HL-60/S4 (cell line): ENCODE measurements around the gene CYTH1.

Source experiments
- in situ Hi-C: fragments of 300-500 bp; cut with MboI; formaldehyde crosslinking; loops from 2 replicates; pipeline ENCODE4 v1.14.3; 2022; ENCODE audit warnings: low sequenced_read_pairs

Gene CYTH1, protein sequence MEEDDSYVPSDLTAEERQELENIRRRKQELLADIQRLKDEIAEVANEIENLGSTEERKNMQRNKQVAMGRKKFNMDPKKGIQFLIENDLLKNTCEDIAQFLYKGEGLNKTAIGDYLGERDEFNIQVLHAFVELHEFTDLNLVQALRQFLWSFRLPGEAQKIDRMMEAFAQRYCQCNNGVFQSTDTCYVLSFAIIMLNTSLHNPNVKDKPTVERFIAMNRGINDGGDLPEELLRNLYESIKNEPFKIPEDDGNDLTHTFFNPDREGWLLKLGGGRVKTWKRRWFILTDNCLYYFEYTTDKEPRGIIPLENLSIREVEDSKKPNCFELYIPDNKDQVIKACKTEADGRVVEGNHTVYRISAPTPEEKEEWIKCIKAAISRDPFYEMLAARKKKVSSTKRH

DNA sequence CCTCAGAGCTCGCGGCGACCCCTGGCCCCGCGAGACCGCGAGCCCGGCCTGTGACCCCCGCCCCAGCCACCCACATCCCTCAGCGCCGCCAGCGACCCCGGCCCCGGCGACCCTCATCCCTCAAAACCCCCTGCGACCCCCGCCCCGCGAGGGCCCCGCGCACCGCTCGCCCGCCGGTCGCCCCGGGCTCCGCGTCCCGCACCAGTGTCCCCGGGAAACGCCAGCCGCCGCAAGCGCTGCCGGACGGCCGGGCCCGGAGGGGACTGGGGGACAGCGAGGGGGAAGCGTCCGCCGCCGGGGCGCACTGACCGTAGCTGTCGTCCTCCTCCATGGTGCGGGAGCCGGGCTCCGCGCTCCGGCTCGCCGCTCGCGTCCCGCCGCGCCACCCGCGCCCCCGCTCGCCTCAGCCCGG is at the start of gene CYTH1:
CYTH1 (minus strand) TSS at position 381 of the 412 bp plus-strand sequence; CDS start at position 331, 50 bp downstream.
- in situ Hi-C loops: no loop called here

DNA sequence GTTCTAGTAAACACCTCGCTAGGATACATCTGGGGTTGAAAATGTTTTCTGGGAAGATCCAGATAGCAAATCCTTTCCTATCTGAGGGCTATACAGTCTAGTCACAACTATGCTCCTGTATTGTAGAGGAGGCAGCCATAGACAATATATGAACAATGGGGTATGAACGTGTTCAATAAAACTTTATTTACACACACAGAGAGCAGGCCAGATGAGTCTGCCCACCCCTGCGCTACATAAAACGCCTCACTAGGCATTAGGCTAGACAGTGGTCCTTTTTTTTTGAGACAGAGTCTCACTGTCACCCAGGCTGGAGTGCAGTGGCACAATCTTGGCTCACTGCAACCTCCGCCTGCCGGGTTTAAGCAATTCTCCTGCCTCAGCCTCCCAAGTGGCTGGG is 47.4 kb upstream of the CYTH1 start:
- in situ Hi-C loops: no loop called here

DNA sequence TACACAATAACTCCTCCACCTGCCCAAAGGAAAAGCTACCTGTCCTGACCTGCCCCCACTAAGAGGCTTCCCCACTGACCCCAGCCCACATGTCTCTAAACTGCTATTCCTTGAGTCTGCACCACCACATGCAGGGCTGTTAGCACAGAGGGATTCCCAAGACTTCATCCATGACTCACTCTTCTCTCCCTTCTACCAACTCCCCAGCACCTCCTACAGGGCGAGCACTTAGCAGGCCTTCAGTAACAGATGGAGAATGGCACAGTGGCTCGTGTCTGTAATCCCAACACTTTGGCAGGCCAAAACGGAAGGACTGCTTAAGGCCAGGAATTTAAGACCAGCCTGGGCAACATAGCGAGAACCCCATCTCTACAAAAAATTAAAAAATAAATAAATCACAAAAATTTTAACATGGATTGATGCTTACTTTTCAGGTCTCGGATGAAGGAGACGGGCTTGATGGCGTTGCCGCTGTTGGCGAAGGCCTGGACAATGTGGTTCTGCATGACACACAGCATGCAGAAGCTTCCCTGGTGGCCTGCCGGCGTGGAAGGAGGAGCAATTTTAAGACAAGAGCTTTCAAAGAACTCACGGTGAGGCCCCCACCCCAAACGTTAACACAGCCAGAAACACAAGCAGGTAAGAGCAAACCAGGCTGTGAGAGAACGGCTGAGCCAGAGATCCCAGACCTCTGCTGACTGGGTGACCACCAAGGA is 46.6 kb upstream of the CYTH1 start:
- in situ Hi-C loops: no loop called here

DNA sequence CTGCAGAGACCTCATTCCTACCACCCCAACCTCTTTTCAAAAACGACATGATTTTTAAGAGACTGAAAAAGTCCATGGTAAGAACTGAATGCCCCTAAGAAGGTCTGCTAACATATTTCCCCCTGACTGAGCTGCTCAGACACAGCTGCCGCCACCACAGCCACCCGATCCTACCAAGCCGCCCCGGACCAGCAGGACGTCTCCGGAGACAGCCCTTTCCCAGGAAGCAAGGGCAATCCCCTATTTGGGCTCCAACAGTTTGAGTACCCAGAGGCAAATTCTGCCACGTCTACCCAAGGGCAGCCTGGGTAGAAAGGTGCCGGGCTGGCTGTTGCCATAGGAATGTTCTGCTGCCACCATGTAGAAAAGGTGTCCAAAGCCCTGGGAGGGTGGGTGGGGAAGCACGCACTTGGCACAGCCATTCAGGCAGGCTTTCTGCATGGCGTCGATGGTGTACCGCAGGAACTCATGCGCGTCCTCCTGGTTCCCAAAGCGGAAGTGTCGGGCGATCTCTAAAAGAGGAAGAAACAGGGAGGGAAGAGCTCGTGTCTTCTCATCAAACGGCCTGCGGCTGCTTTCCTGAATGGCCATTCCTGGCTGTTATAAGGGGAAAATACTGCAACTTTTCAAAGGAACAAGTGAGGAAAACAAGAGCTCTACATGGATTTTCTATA is 44.9 kb upstream of the CYTH1 start:
- in situ Hi-C loops: no loop called here

DNA sequence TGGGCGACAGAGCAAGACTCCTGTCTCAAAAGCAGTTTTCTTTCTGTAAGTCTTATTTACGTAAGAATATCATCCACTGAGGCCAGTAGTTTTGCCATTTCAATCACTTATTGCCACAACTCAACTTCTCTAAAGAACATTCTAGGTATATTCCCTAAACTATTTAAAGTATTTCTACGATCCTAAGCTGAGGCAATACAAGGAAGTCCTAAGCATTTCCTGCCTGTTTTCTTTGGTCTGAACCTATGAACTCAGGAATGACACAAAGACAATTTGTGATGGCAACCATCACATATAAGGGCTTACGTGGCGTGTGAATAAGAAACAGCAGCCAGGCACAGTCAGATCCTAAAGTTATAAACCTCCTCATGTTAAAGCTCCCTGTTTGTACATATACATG is 44.3 kb upstream of the CYTH1 start:
- in situ Hi-C loops: no loop called here

DNA sequence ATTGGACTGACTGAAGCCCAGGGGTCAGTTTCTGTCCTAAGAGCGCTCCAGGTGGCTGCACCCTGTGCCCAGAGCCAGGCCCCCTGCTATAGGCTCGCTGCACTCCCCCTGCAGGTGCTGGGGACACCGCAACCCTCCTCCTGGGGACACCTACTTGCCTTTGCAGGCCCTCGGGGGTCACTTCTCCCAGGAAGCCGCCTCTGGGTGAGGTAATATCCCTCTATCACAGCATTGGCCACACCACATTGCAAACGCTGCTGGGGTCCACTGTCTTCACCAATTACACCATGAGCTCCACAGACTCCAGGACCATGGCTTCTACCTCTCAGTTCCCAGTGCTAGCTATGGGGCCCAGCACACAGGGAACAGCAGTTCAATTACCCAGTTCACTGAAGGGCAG is 43.6 kb upstream of the CYTH1 start:
- in situ Hi-C loops: no loop called here

DNA sequence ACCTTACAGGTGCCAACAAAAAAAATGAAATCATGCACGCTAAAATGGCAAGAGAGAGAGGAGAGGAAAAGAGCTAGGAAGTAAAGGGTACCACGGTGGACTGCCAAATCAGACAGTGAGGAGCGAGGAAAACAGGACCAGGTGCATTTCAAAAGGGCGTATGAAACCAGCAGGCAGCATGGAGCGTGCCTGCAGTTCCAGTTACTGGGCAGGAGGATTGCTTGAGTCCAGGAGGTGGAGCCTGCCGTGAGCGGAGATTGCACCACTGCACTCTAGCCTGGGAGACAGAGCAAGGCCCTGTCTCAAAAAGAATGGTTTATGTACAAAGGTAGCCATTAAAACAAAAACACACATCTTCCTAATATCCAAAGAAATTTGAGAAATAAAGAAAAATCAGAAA is 42.2 kb upstream of the CYTH1 start:
- in situ Hi-C loops: no loop called here

DNA sequence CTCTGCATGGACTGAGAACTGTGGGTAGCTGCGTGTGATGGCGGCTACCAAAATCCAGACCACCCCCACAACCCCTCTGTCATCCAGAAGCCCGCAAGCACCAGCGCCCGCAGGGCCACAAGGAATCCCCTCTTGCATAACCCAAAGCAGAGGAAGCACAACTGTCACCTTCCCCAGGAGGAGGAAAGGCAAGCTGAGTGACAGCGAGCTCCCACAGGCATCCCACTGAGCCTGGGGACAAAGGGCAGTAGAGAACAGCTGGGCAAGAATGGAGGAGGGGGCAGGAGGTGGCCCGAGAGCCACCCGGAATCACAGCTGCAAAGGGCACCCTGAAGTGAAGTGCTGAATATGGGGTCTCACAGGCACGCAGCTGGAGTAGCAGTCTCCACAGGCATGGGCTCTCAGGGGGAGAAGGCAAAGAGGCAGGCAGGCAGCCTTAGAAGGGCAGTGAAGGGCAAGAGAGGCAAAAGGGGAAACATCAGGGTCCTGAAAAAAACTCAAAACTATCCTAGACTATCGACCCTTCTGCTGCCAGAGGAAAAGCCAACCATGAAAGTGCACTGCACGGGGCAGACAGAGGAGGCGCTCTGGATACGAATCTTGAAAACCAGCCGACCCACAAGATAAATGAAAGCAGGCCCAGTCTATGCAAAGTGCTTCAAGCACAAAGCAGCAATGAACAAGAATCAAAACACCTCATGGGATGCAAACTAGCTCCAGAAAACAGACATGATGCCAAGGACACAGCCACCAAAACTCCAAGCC is 41.4 kb upstream of the CYTH1 start:
- in situ Hi-C loops: no loop called here

DNA sequence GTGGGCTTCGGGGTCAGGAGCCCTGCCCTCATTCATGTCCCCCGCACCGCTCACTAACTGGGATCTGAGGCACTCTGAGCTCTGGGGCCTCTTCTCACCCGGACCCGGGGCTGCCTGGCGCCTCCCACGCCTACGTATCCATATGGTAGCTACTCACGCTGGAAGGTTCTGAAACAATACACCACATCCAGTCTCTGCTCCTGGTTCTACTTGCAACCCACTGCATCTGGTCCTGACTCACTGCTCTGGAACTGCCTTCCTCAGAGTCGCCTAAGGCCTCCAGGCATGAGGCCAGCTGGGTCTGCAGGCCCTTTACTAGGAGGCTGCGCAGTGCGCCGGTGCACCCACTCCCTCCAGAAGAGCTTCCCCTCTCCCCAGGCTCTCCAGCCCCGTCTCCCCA is 40.5 kb upstream of the CYTH1 start:
- in situ Hi-C loops: no loop called here

DNA sequence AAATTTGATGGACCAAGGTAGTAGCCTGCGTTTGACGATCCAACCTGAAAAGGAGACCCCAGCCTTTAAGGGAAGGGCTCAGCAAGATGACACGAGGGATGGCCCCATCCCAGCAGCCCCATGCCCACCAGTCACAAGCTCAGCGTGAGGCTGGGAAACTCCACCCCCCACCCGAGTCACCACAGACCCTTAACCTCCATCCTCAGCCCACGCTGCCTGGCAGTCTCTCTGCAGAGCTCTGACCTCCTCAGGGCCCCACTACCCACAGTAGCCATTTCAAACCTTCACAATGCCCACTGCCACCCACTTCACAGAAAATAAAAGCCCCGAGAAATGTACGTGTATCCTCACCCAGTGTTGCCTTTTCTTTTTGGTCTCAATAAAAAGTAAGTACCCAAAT is 39.9 kb upstream of the CYTH1 start:
- in situ Hi-C loops: no loop called here

DNA sequence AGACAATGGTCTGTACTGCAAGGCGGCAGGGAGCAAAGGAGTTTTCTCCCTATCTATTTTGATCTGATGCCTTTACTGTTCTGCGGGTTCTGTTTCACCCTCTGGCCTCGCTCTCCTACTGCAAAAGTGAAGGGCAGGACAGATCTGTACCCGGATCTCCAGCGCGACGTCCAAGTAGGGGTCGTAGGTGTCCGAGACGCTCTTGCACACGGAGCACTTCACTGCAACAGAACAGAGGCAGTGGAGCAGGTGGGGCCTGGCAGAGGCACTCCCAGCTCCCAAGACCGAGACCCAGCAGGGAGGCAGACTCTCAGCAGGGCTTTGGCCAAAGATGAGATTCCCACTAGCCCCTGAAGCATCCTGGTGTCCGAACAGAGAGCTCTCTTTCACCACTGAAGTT is 38.8 kb upstream of the CYTH1 start:
- in situ Hi-C loops: no loop called here

DNA sequence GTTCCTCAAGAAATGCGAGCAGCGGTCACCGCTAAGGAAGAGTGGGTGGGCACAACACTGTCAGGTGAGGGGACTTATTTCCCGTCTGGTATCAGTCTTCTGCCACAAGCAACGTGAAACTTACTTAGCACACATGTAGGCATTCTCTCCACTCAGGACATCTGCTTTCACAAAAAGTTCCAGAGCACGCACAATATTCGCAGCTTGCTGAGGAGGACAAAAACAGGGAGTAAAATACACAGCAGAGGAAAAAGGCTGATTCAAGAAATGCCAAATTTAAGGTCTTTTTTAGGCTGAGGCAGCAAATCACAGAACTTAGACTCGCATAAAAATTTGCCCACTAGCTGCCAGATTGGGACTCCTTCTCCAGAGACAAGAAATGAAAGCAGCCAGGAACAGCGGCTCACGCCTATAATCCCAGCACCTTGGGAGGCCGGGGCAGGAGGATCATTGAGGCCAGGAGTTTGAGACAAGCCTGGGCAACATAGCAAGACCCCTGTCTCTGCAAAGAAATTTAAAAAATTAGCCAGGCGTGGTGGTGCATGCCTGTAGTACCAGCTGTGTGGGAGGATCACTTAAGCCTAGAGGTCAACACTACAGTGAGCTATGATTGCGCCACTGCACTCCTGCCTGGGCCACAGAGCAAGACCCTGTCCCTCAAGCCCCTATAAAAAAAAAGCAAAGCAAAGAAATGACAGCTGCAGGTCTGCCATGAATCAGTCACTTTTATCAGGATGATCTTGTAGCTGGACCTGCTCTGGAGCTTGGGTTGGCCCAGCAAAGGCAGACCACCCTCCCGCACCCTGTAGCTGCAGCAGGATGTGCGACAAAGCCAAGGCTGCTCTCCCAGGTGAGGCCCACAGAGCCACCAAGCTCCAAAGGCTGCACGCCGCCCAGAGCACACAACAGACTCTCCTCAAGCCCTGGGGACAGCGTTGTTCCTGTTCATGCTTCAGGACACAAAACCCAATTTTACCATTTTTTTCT is 38.0 kb upstream of the CYTH1 start:
- in situ Hi-C loops: no loop called here

DNA sequence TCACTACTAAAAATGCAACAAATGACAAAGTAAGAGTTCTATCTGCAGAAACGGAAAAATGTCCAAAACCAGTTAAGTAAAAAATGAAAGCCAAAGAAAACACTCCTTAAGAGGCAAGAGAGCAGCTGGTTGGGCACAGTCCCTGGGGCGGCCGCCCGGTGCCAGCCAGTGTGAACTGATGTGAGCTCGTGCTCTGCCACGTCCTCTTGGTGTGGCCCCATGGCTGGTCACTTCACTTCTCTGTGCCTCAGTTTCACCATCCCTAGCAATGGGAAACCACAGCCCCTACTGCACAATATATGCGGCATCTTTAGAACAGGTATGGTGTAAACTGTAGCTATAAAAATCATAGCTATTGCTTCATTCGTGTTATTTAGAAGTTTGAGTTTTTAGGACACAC is 37.3 kb upstream of the CYTH1 start:
- in situ Hi-C loops: no loop called here

DNA sequence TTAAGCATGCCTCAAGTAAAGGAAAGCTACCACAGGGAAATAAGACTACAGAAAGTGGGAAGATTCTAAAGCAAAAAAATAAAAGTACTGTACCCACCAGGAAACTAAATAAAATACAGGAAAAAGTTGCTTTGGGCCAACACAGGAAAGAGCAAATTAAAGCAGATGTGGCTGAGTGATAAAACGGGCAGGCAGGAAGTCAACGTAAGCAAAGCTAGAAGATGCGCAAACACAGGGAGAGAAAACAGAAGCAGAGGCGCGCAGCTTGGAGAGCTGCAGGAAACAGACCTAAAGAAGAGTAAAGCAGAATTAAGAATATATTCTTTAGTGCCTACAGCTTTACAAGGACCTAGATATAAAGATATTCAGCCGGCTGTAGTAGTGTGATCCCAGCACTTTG is 36.9 kb upstream of the CYTH1 start:
- in situ Hi-C loops: no loop called here

DNA sequence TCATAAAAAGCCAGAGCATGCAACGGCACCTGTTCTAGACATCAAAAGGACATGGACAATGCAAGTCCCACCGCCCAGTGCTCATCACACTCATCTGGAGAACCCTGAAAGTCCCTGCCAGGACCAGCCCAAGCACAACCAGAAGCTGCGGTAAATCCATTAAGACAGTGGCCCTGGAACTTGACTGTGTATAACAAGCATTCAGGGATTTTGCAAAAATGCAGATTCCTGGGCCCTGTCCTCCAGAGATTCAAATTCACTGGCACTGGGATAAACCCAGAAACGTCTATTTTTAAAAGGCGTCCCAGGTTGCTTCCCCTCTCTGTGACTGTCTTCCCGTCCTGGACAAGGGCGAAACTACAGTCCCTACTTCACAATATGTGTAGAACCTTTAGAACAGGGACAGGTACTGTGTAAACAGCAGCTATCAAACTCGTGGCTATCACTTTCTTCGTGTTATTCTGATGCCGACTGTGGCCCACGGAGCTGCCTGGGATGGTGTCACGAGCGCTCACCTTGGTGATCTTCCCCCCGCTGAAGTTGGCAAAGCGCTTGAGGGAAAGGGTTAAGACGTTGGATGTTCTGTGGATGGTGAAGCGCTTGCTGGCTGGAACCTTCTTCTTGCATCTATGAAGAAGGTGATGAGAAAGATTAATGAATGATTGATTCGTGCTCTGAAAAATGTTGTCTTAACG is 36.2 kb upstream of the CYTH1 start:
- in situ Hi-C loops: no loop called here

DNA sequence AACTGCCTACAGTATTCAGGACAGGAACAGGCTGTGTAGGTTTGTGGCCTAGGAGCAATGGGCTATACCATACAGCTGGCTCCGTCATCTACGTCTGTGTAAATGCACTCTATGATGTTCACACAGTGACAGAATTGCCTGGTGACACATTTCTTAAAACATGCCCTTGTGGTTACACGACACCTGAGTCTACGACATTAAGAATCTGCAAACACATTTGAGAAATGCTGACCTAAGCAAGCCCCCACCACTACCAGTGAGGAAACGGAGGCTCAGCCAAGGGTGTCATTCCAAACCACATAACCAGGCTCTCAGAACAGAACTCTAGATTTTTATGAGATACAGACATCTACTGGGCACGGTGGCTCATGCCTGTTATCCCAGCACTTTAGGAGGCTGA is 35.0 kb upstream of the CYTH1 start:
- in situ Hi-C loops: no loop called here

DNA sequence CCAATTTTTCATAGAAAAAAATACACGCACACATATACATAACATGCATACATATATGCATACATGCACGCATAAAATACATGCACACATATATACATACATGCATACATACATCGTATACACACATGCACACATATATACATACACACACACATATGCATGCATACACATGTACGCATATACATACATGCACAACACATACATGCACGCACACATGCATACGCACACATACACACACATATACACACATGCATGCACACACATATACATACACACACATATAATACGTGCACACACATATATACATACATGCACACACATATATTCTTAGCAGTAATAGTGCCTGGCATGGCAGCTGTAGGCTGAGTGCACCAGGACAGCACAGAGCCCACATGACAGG is 33.6 kb upstream of the CYTH1 start:
- in situ Hi-C loops: no loop called here

DNA sequence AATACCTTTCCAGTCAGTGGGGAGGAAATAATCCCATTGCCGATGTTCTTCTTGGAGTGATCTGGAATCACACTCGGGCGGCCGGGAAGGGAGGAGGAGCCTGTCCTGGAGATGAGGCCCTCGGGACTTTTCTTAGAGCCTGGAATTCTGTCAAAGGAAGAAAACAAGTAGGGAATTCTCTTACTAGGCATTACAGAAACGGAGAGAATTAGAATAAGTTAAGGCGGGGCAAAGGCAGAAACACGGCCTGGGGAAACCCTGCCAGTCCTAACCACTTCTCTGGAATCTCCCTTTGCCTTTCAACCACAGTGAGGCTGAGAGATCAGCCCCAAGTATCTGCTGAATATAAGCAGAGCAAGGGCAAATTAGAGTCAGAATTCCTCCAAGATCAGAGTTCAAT is 30.8 kb upstream of the CYTH1 start:
- in situ Hi-C loops: no loop called here

DNA sequence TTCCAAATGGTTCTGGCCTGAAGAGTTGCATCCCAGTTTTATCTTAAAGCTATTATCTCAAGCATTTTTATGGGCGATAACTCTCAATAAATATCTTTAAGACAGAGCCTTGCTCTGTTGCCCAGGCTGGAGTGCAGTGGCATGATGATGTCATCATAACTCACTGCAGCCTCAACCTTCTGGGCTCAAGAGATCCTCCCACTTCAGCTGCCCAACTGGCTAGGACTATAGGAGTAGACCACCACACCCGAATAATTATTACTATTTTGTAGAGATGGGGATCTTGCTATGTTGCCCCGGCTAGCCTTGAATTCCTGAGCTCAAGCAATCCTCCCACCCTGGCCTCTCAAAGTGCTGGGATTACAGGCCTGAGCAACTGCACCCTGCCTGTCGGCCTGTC is 26.1 kb upstream of the CYTH1 start:
- in situ Hi-C loops: no loop called here
